HG03571 (cell line): ENCODE measurements around the gene WDR73.

Experiments
- ATAC-seq: cut with Tn5 transposase; IDR thresholded peaks from one replicate; pipeline ENCODE4 v1.9.1; 2021; ENCODE audit not compliant: unreplicated experiment

Gene WDR73

GRCh38 chr15:84590406-84590805, 63.7 kb downstream of the WDR73 start:
- ATAC-seq = no peak
